Left forelimb (tissue), 1 donor: ENCODE results near the gene POGZ.

Source experiments
- DNase-seq: peaks from one replicate; pipeline ENCODE4 v3.0.0-alpha.2; 2018; ENCODE audit warnings: low spot score

POGZ gene, protein sequence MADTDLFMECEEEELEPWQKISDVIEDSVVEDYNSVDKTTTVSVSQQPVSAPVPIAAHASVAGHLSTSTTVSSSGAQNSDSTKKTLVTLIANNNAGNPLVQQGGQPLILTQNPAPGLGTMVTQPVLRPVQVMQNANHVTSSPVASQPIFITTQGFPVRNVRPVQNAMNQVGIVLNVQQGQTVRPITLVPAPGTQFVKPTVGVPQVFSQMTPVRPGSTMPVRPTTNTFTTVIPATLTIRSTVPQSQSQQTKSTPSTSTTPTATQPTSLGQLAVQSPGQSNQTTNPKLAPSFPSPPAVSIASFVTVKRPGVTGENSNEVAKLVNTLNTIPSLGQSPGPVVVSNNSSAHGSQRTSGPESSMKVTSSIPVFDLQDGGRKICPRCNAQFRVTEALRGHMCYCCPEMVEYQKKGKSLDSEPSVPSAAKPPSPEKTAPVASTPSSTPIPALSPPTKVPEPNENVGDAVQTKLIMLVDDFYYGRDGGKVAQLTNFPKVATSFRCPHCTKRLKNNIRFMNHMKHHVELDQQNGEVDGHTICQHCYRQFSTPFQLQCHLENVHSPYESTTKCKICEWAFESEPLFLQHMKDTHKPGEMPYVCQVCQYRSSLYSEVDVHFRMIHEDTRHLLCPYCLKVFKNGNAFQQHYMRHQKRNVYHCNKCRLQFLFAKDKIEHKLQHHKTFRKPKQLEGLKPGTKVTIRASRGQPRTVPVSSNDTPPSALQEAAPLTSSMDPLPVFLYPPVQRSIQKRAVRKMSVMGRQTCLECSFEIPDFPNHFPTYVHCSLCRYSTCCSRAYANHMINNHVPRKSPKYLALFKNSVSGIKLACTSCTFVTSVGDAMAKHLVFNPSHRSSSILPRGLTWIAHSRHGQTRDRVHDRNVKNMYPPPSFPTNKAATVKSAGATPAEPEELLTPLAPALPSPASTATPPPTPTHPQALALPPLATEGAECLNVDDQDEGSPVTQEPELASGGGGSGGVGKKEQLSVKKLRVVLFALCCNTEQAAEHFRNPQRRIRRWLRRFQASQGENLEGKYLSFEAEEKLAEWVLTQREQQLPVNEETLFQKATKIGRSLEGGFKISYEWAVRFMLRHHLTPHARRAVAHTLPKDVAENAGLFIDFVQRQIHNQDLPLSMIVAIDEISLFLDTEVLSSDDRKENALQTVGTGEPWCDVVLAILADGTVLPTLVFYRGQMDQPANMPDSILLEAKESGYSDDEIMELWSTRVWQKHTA (N-terminal part only)

DNA sequence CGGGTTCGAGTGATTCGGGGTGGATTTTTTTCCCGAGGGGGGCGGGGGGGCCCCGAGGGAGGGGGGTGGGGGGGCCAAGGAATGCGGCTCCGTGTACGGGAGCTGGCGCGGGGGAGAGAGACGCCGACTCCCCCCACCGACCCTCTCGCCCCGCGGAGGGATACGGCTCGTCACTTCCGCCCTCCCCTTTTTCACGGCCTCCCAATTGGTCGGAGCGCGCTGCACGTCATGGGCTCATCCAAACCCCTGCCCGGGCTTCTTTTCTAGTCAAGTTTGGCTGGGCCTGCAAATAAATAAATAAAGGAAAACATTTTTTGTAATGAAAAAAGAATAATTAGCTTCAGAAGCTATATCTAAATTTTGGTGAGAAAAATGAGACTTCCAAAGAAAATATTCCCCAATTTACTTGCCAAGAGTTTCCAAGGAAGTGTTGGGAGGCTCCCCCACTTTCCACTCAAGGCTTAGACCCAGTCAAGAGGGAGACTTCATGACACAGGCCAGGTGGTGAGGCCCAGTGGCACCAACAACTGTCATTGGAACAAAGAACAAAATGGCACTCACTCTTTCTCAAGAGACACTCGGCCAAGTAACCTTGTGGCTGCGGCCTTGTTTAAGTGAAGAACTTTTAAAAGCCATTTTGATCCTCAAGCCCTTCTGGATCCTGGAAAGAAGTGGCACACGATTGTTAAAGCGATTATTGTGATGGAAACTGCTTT is at the start of gene POGZ:
Gene POGZ, minus strand, starts transcription at position 164 of the 716 bp plus-strand sequence. CDS start 17,290 bp downstream, outside the sequence.
- peak; percentile 99 for DNase-seq

DNA sequence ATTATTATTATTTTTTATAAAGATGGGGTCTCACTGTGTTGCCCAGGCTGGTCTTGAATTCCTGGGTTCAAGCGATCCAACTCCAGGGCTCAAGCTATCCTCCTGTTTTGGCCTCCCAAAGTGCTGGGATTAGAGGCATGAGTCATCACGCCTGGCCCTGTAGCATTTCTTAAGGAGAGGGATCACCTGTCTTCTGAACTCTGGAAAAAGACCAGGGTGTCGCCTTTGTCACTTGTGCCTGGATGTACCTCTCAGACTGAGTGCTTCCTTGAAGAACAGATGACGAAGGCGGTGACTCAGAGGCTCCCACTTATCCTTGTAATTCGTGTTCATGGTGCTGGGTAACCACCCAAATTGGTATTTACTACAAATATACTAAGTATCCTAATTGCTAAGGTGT is 49.5 kb upstream of the POGZ start:
- no peak for DNase-seq

DNA sequence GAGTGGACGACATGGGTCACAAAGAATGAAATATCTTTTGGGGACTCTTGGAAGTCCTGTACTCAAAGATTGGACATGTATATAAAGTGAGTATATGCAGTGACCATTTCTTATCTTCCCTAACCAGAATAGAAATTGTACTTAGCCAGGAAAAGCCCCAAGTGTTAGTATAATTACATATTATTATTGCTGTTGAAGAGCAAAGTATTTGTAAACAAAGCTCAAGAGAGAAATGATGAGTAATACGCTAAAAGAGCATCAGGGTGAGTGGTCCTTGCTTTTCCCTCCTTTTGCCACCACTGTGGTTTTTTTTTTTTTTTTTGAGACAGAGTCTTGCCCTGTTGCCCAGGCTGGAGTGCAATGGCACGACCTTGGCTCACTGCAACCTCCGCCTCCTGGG is 45.5 kb upstream of the POGZ start:
- DNase-seq, result no peak

DNA sequence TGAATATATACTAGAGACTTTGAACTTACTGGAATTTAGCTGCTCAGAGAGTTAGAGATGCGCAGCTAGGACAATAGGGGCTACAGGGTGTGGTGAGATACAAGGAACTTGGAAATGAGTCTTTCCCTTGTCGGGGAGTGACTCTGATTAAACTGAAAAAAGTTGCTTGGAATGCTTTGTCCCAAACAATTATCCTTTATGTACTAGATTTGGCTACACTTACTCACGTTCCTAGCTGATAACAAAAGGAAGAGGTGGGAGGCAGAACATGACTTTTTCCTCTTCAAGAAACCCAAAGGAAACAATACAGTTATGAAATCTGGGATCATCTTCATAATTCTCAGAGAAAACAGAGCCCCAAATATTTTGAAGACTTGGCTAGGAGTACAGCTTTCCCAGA is 45.0 kb upstream of the POGZ start:
- no peak for DNase-seq

DNA sequence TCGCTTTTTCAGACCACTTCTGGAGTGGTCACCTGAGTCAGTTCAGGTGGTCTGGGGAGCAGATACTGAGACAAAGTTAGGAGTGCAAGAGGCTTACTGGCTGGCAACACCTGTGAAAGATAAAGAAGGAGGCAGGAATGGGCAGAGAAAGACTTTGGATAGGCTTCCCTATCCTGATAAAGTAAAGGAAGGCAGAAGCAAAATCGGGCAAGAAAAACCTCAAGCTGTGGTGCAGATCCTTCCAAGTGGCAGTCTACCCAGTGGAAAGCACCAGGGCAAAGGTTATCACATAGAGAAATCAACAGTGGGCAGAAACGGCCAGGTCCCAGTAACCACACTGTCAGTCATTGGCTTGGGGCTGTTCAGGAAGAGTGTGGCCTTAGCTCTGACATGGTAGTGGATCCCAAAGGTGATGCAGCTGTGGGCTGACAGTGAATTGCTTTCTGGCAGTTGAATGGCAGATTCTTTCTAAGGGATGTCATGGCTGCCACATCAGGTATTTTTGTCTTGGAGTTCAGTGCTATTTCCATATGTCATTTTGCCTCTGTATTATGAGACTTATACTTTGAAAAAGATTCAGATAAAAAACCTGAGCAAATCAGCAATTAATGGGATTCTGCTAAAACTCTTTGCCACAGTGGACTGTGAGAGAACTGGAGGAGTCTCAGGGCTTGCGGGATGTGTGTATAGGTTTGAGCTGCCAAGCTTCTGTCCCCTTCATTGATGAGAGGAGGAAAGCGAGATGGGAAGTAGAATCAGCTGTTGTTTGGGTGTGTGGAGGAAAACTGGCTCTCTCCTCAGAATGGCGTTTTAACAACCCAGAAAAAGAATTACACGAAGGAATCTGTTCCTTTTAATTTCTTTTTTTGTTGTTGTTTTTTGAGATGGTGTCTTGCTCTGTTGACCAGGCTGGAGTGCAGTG is 43.8 kb upstream of the POGZ start:
- no peak for DNase-seq

DNA sequence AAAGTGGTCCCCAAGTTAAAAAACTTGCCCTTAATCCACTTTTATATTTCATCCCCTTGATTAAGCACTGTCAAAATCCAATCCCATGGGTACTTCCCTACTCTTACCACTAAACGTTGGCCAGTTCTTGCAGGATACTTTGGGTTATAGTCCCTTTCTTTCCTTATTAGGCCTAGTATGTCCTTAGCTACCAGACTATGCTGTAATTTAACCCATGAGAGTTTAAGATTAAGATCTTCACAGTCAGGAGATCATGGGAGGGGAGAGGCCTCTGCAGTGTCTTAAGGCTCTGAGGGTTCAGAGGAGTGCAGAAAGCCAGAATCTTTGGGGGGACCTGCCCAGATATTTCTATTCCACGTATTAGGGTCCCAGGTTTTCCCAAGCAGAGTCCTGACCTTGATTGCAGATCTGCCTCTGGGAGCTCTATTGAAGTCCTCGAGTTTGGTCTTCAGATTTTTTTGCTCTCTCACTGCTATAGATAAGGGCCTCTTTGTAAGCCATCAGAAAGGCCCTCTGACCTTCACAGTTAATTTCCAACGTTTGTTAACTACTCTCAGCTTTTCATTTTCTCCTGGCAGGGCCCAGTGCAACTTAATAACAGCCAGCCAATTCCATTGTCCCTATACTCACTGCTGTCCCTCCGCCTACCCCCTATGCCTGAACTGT is 42.9 kb upstream of the POGZ start:
- no peak for DNase-seq

DNA sequence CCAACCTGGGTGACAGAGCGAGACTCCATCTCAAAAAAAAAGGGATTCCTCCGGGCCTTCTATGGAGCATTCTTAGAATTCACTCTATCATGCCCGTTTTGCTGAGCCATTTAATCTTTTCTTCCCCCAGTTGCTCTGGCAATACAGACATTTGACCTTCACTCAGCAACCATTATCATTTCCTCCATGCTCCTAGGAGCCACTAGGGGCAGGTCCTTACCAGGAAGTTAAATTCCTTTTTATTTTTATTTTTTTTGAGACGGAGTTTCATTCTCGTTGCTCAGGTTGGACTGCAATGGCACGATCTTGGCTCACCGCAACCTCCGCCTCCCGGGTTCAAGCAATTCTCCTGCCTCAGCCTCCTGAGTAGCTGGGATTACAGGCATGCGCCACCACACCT is 42.2 kb upstream of the POGZ start:
- DNase-seq, result no peak

DNA sequence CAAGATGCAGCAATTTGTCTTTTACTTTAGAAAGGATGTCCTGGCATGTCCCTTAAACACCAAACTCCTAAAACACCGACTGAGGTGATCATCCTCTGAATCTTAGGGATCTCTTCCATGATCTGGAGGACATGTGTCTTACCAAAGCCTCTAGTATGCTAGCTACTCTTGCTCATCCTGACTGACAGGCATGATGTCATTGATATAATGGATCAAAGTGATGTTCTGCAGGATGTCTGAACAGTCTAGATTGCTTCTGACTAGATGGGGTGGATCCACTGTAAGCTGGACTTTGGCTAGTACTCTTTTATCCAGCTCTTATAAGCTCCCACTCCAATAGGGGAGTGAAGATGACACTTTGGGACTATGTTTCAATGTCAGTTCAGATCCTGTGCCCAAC is 40.6 kb upstream of the POGZ start:
- DNase-seq, result no peak

DNA sequence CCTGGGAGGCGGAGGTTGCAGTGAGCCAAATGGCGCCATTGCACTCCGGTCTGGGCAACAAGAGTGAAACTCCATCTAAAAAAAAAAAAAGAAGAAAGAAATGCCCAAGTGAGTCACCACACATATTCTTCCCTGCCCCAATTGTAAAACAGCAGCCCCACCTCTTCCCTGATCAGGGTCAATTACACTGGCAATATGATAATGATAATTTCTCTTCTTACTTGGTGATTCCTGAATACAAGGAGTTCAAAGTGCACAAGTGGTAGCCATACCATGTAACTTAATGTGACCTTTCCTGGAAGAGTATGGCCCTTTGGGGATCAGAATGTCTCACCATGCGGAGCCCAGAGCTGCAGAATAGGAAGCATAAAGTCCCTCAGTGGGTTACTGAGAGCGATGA is 40.1 kb upstream of the POGZ start:
- no peak for DNase-seq

DNA sequence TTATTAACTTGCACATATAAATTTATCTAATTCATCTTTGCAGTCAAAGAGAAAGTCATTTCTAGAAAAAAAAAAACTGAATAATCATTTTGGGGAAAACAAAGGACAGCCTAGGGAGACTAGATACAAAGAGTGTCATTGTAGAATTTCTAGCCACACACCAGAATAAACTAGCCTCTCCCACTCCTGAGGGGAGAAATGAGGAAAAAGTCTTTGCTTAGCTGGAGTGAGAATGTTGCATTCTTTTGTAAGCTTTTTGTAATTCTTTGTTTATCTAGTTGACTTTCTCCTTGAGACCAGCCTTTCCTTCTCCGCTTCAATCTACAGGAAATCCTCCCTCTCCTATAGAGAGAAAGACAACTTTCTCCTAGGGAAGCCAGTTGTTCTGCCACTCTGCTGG is 36.0 kb upstream of the POGZ start:
- no peak for DNase-seq

DNA sequence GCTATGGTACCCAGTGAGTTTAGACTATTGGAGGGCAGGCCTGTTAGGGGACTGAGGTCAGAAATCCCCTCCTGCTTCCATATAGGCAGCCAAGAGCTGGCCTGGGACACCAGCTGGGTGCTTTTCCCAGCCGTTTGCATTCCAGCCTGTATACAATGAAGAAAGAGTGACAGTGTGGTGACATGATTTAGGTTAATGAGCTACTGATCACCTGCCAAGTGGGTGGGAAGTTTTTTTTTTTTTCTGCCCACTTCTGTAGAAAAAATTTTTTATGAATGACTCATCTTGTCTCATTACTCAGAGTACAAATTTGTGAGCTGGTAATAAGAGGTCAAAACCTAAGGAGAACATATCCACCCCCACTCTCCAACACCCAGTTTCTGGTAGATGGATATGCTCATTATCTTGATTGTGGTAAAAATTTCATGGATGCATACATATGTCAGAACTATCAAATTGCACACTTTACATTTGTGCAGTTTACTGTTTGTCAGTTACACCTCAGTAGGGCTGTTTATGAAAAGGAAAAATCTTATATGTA is 35.5 kb upstream of the POGZ start:
- DNase-seq, result no peak

DNA sequence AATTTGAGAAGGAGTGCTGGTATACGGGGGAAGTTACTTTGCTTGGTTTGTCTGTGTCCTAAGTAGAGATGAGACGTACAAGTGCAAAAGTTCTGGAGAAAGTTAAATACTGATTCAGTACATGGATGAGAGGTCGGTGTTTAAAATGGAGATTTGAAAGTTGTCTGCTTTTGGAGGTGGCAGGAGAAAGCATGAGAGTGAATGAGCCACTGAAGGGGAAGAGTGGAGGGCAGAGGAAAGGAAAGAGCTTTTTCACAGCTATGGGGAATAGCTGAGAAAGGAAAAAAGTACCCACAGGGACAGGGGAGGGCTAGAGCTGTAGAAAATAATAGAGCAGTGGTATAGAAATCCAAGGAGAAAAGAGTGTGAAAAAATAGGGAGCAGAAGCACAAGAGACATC is 33.7 kb upstream of the POGZ start:
- no peak for DNase-seq

DNA sequence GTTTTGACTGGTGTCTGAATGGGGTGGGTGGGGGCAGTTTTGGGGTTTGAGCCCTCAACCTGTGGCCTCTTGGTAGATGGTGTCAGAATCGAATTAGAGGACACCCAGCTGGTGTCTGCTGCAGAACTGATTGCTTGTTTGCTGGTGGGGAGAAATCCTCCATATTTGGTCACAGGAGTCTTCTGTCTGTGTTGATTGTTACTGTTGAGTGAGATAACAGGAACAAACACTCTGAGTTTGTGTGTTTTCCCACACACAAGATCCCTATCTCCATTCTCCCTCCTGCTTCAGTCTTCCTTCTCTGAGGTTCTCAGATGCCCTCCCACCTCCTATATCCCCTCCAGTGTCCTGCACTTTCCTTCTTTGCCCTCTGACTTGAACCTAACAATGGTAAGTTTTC is 32.8 kb upstream of the POGZ start:
- DNase-seq, result no peak

DNA sequence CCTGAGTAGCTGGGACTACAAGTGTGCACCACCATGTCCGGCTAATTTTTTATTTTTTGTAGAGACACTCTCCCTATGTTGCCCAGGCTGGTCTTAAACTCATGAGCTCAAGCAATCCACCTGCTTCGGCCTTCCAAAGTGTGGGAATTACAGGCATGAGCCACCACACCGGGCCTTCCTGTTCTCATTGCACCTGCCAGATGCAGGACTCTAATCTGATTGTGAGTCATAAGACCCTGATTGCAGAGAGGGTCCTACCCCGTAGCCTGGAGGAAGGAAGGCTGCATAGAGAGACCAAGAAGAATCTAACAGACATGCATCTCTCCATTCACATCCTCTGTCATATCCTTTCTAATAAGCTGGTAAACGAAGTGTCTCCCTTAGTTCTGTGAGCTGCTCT is 32.3 kb upstream of the POGZ start:
- DNase-seq, result no peak

DNA sequence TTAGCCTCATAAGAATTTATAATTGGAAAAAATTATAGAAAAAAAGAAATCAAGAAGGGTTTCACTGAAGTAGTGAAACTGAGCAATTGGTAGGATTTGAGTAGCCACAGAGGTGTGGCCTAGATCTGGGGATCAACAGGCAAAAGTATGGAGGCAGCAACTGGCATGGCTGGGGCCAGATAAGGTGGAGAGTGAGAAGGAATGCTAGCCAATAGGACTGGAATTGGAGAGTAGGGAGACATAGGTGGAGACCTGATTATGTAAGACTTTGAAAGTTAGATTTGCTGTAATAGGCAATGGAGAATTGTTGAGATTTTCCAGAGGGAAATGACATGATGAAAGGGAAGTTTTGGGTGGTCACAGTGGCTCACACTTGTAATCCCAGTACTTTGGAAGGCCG is 27.3 kb upstream of the POGZ start:
- DNase-seq, result no peak

DNA sequence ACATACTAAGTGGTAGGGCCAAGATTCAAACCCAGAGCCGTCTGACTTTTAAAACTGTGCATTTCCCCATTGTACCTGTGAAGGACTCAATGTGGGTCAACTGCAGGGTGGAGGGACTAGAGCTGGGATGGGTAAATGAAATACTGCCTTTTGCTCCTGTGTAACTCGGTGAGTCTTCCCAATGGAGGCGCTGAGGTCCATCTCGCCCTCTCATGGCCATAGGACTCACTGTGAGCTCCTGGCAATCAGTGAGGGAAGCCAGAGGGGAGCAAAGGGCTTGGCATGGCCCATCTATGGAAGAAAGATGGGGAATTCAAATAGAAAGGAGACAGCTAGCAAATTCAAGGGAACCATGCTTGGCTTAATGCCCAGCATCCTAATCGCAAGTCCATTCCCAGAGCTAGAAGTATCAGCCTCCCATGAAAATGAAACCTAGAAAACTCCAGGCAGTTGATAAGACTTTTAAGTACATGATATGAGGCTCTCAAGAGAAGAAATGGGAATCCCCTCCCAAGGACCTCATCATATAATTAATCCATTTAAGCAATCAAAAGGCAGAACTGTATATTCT is 26.5 kb upstream of the POGZ start:
- no peak for DNase-seq

DNA sequence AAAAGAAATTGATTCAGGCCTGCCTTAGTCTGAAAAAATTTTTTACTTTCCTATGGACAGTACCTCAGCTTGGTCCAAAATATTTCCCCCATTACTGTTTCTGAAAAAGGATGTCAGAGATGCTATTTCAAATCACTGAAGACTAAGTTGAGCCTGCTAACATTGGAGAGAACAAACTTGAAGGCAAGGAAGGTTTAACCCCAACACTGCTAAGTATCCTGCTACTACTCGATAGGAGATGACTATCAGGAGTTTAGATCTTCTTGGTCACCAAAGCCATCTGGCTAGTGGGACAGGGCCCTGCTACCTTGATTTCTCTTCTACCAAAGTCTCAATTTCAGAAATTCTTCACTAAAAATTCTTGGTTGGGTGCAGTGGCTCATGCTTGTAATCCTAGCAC is 22.7 kb upstream of the POGZ start:
- no peak for DNase-seq

DNA sequence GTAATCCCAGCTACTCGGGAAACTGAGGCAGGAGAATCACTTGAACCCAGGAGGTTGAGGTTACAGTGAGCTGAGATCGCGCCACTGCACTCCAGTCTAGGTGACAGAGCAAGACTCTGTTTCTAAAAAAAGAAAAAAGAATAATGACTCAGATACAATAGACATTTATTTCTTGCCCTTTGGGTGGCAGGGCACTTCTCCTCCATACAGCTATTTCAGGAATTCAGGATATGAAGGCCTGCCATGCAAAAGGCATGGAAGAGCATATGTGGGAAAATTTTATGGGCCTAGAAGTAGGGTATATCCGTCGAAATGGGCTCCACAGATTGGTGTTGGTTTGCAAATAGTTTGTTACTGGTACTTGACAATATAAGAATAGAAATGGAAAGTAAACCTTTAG is 20.2 kb upstream of the POGZ start:
- DNase-seq, result no peak

DNA sequence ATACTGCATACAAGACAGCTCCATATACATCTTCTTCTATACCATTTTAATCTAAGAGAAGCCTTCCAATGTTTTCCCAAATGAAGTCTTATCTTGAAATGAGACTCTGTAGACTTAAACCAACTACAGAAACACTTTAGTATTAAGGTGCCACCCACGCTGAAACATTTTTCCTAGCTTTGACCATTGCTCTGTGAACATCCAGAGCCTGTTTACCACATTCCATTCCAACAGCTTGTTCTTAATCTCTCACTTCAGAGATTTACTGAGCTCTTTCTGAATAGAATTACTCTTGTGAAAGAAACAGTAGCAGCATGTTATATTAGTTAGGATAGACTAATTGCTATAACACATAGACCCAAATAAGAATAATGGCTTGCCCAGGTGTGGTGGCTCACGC is 19.6 kb upstream of the POGZ start:
- DNase-seq, result no peak
